Left colon (tissue), 2 donors: Measurements from ENCODE around the gene AFF4. TPM values are rescaled to one million over a fixed set of nuclear protein-coding genes. Genes with fewer than 3 reads are reported as not detected.
"Not testable (repeated sequence)": the region's sequence is repeated elsewhere in the genome, so short reads cannot be mapped to it uniquely, and the experiment has no call there.

Experiments used
- ATAC-seq: fragments of 200-7000 bp; cut with Tn5 transposase; one replicate; pipeline ENCODE4 v1.9.1; 2020; ENCODE audit warnings: mild to moderate bottlenecking, moderate library complexity
- DNase-seq, 2 donors: peaks; one replicate each; pipeline ENCODE4 v3.0.0-alpha.2; 2020
- intact Hi-C, 2 donors: fragments of 100-400 bp; cut with DNase I in 1 of 2; cut with micrococcal nuclease in 1 of 2; formaldehyde crosslinking; loops; one replicate each; pipeline versions ENCODE4 v1.11.2 to v1.14.0; 2022; cut with DNase I, micrococcal nuclease
- total RNA-seq, 2 donors: library from RNA; stranded (reverse); fragmentation: NEBNext Ultra II Directional; extraction: Animal tissue kit (Norgen Biotek cat#: 25700); gene quantifications; one replicate each; pipeline ENCODE4 v1.2.1, GENCODE V29; 2021
- donor health status: DM: no; HTN: no; CAD: no.
- donor health status: DM: yes; HTN: yes; CAD: no.

The AFF4 gene
- total RNA-seq, 2 donors from 2014 or later, result 65.2 to 74.7 TPM

- intact Hi-C loops, result no loop called here
These were observed 91.8 kb downstream of the AFF4 start for GRCh38 chr5:132871459-132872284.

DNA sequence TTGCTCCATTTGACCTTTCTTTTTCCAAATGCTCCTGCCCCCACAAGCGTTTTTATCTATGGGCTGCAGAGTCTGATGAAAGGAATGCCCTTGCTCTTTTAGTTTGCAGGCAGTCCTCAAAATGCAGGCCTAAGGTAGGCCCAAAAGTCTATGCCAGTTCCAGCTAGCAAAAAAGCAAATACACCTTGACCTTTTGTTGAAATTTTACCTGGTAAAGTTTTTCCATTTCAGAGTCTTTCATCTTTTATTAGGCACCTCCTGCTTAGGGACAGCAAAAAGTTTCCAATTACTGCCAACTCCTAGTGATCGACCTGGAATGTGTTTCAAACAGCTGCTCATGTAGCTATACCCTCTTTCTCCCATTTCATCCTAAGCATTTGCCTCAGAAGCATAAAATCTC lies 92.6 kb downstream of the AFF4 start:
- ATAC-seq, result no peak
- intact Hi-C loops, result no loop called here
- DNase-seq, result no peak

More at GRCh38 chr5:132871459-132872284, 91.8 kb downstream of the AFF4 start:
- DNase-seq (no peak), ATAC-seq (no peak)

GRCh38 chr5:132868754-132869153 lies 94.7 kb downstream of the AFF4 start:
- DNase-seq, result no peak
- no peak for ATAC-seq
- intact Hi-C loops, result no loop called here

GRCh38 chr5:132867046-132867451 lies 96.4 kb downstream of the AFF4 start:
- ATAC-seq, result peak; percentile 34
- DNase-seq, result no peak
- intact Hi-C loops, result no loop called here

DNA sequence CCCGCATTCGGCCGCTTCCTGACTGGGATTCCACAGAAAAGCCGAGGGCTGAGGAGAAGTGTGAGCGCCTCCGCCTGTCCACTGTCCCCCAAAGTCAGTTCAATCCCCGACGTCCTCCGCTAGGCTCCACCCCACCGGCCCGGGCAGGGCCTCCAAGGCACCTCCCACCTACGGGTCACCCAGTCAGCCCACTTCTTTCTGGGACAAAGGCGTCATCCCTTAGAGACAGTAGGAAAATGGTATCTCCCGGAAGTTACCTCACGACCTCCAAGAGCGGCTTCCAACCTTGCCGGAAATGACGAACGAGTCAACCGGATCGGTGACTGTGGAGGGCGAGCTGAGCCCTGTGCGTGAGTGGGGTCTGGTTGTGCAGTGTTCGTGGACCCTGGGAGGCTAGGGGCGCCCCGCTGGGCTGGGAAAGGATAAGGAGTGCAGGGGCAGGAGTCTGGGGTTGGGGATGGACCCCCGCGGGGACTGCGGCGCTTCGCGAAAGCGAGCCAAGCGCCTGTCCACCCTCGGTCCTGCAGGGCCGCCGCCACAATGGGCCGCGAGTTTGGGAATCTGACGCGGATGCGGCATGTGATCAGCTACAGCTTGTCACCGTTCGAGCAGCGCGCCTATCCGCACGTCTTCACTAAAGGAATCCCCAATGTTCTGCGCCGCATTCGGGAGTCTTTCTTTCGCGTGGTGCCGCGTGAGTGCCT lies 96.9 kb downstream of the AFF4 start, which contains the start of the genes GDF9 and UQCRQ:
GDF9 (minus strand) TSS at position 128 of the 704 bp plus-strand sequence. CDS start 1,936 bp downstream, outside the sequence.
UQCRQ (plus strand) TSS at position 301 of the 704 bp plus-strand sequence; CDS start at position 541, 240 bp downstream.
- intact Hi-C loops, result no loop called here
- DNase-seq (peak; percentile 93 to 98), ATAC-seq (peak; percentile 95)

GRCh38 chr5:132865668-132866341 lies 97.6 kb downstream of the AFF4 start:
- intact Hi-C loops, result no loop called here
- no peak for ATAC-seq
- DNase-seq, result no peak

GRCh38 chr5:132860742-132861141 lies 102.7 kb downstream of the AFF4 start:
- no peak for ATAC-seq
- intact Hi-C loops, result no loop called here

DNA sequence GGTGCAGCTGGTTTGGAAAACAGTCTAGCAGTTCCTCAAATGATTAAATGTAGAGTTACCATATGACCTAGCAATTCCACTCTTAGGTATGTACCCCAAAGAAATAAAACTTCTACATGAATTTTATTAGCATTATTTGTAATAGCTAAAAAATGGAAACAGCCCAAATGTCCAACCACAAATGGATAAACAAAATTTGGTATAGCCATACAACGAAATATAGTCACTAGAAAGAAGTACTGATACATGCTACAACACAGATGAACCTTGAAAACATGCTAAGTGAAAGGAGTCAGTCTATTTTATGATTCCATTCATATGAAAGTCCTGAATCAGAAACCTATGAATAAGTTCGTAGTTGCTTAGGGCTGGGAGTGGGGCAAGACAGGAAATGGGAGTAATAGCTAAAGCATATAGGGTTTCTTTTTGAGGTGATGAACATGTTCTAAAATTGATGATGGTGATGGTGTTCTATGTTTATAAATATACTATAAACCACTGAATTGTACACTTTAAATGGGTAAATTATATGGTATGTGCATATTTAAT lies 103.5 kb downstream of the AFF4 start:
- no peak for DNase-seq
- no peak for ATAC-seq
- intact Hi-C loops, result no loop called here

More at GRCh38 chr5:132860742-132861141, 102.7 kb downstream of the AFF4 start:
- no peak for DNase-seq

DNA sequence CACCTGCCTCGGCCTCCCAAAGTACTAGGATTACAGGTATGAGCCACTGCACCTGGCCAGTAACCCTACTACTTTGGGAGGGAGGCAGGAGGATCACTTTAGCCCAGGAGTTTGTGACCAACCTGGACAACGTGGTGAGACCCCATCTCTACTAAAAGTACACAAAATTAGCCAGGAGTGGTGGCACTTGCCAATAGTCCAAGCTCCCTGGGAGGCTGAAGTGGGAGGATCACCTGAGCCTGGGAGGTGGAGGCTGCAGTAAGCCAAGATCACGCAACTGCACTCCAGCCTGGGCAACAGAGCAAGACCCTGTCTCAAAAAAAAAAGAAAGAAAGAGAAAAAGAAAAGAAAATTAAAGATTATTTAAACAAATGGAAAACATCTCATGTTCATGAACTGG lies 107.4 kb downstream of the AFF4 start:
- intact Hi-C loops, result no loop called here
- ATAC-seq (no peak), DNase-seq (no peak)

GRCh38 chr5:132854992-132855391 lies 108.4 kb downstream of the AFF4 start:
- ATAC-seq, DNase-seq, intact Hi-C loops: not testable (repeated sequence)

DNA sequence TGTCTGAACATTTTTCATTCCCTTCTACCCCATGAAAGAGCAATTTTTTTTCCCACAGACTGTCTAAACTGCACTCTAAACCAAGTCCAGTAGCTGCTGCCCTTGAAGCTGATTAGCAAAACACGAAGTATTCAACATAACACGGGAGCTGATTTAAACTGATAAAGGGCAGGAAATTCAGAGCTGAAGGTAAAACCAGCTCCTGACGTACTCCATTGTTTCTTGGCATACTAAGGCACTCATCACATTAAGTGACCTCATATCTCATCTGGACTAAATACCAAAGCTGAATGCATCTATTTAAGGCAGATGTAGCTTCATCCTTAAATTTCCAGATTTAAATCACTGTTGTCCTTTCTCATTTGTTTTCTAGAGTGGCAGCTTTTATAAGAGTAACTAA lies 109.1 kb downstream of the AFF4 start:
- DNase-seq, result no peak
- intact Hi-C loops, result no loop called here
- ATAC-seq, result no peak

- intact Hi-C loops, result no loop called here
- DNase-seq, result no peak
- no peak for ATAC-seq
These were observed 109.6 kb downstream of the AFF4 start for GRCh38 chr5:132853790-132854189.

DNA sequence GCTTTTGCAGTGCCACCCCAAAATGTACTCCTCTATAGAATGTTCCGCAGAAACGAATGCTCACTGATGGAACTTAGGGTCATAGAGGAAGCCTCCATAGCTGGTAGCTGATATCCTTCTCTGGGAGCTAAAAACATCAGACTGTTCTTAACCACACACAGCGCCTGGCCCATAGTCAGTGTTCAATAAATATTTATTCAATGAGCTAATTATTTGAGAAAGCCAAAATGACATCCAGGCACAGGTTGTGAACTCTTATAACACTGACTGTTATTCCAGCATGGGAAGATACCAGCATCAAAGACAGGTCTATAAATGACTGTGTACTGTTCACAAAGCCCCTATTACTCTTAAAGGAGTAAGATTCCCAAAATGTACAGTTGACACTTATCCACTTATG lies 110.1 kb downstream of the AFF4 start:
- ATAC-seq, result no peak
- intact Hi-C loops, result no loop called here
- no peak for DNase-seq

DNA sequence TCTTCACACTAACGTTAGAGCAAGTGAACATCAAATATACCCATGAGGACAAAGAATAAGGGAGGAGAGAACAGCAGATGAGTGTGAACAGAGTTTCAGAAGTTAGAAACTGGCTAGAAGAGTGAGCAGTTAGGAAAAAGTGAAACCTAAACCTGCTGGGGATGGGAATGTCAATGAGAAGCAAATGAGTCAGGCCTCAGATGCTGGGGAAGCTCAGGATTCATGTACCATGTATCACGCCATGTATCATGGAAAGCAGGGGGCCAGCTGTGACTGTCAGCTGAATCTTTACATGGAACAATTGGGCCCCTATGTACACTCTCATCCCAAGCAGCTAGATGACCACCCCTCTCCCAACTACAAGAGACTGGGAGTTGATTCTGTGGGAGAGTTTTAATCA lies 113.4 kb downstream of the AFF4 start:
- ATAC-seq, result no peak
- intact Hi-C loops, result no loop called here

GRCh38 chr5:132849347-132849746 lies 114.1 kb downstream of the AFF4 start:
- intact Hi-C loops, result no loop called here
- no peak for DNase-seq
- no peak for ATAC-seq

More for the DNA sequence above, 113.4 kb downstream of the AFF4 start:
- no peak for DNase-seq

- intact Hi-C loops, result no loop called here
- no peak for DNase-seq
These were observed 115.2 kb downstream of the AFF4 start for GRCh38 chr5:132848270-132848669.

GRCh38 chr5:132841305-132841704 lies 122.1 kb downstream of the AFF4 start:
- no peak for ATAC-seq
- intact Hi-C loops, result no loop called here
- DNase-seq, result no peak

More at GRCh38 chr5:132848270-132848669, 115.2 kb downstream of the AFF4 start:
- ATAC-seq, result no peak

- intact Hi-C loops, result no loop called here
- ATAC-seq, result no peak
- no peak for DNase-seq
These were observed 122.5 kb downstream of the AFF4 start for GRCh38 chr5:132840896-132841295.

DNA sequence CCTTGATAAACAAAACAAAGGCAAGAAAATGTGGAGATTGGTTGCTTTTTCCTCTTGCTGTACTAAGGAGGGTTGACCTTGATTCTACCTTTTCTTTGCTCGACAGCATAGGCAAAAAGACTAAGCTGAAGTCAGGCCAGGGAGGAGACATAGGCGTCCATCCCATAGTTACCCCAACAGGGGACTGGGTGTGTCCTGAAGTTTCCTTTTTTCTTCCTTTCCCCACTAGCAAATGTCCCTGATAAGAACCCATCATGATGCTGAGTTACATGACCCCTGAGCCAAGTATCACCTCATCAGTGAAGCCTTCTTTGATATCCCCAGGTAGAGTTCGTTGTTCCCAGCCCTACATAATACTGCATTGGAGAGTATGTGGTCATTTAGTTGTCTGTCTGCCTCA lies 123.1 kb downstream of the AFF4 start:
- intact Hi-C loops, result no loop called here
- ATAC-seq (peak; percentile 5), DNase-seq (no peak)
